ENCODE data around the gene NFASC. TPM values are rescaled to one million over a fixed set of nuclear protein-coding genes. Genes with fewer than 3 reads are reported as not detected.

The NFASC gene
- total and polyA plus RNA-seq, 2 experiments from 2014 or later = 3.9 to 11.7 TPM

- H3K4me2 ChIP-seq = no peak overlapping the region
- no peaks in the 10 kb centered on the region for H3K9me3 Mint-ChIP-seq
- no peaks in the 10 kb centered on the region for H3K36me3 Mint-ChIP-seq (ENCODE audit: low read depth)
- H3K4me1 Mint-ChIP-seq = peaks cover 24% of the 10 kb centered on the region
- ATAC-seq (no peak), DNase-seq (ENCODE audit: low spot score) (no peak)
- H4K20me1 ChIP-seq (replicated peaks; ENCODE audit: insufficient read depth) = 0 out of 2 replicates have a peak, but pooled peaks cover 3% of the 10 kb centered on the region
- H3F3A ChIP-seq (replicated peaks; ENCODE audit: low read depth) = no peaks in the 10 kb centered on the region
- H3K27me3 Mint-ChIP-seq (ENCODE audit: insufficient read depth, low read depth, poor library complexity) = peaks cover 6% of the 10 kb centered on the region
- H3K79me2 ChIP-seq (replicated peaks; ENCODE audit: insufficient read depth) = no peaks in the 10 kb centered on the region
- H3K4me3 Mint-ChIP-seq = no peak overlapping the region
- H3K4me1 ChIP-seq (ENCODE audit: insufficient read depth) = peaks cover 10% of the 10 kb centered on the region; the same call in 1 of the 2 replicates
- H3K9me2 ChIP-seq (ENCODE audit: insufficient read depth) = no peaks in the 10 kb centered on the region; the same call in 1 of the 2 replicates
- H3K27ac Mint-ChIP-seq = no peak overlapping the region
- no peak overlapping the region for H3K4me3 ChIP-seq
- TF ChIP-seq EZH2phosphoT487 (IDR thresholded peaks at IDR 0.05; ENCODE audit: unreplicated experiment) = no peak
- TF ChIP-seq, protein P1, sequence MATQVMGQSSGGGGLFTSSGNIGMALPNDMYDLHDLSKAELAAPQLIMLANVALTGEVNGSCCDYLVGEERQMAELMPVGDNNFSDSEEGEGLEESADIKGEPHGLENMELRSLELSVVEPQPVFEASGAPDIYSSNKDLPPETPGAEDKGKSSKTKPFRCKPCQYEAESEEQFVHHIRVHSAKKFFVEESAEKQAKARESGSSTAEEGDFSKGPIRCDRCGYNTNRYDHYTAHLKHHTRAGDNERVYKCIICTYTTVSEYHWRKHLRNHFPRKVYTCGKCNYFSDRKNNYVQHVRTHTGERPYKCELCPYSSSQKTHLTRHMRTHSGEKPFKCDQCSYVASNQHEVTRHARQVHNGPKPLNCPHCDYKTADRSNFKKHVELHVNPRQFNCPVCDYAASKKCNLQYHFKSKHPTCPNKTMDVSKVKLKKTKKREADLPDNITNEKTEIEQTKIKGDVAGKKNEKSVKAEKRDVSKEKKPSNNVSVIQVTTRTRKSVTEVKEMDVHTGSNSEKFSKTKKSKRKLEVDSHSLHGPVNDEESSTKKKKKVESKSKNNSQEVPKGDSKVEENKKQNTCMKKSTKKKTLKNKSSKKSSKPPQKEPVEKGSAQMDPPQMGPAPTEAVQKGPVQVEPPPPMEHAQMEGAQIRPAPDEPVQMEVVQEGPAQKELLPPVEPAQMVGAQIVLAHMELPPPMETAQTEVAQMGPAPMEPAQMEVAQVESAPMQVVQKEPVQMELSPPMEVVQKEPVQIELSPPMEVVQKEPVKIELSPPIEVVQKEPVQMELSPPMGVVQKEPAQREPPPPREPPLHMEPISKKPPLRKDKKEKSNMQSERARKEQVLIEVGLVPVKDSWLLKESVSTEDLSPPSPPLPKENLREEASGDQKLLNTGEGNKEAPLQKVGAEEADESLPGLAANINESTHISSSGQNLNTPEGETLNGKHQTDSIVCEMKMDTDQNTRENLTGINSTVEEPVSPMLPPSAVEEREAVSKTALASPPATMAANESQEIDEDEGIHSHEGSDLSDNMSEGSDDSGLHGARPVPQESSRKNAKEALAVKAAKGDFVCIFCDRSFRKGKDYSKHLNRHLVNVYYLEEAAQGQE (IDR thresholded peaks at IDR 0.05; ENCODE audit: unreplicated experiment) = no peak
- TF ChIP-seq NANOG (IDR thresholded peaks at IDR 0.05; ENCODE audit: borderline replicate concordance) = no peak
- TF ChIP-seq POLR2AphosphoS5 (IDR thresholded peaks at IDR 0.05; ENCODE audit: low read depth) = no peak
- TF ChIP-seq JUNB (IDR thresholded peaks at IDR 0.05; ENCODE audit: unreplicated experiment) = no peak
- TF ChIP-seq, protein P2, sequence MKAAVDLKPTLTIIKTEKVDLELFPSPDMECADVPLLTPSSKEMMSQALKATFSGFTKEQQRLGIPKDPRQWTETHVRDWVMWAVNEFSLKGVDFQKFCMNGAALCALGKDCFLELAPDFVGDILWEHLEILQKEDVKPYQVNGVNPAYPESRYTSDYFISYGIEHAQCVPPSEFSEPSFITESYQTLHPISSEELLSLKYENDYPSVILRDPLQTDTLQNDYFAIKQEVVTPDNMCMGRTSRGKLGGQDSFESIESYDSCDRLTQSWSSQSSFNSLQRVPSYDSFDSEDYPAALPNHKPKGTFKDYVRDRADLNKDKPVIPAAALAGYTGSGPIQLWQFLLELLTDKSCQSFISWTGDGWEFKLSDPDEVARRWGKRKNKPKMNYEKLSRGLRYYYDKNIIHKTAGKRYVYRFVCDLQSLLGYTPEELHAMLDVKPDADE (IDR thresholded peaks at IDR 0.05) = no peak
- no peak for TF ChIP-seq ZNF331 (CRISPR knock-in tag; IDR thresholded peaks at IDR 0.05; ENCODE audit: low read depth)
- H3K36me3 ChIP-seq (ENCODE audit: insufficient read depth) = no peaks in the 10 kb centered on the region
- H2AFZ ChIP-seq = no peak overlapping the region
- H3K27me3 ChIP-seq (ENCODE audit: insufficient read depth) = no peaks in the 10 kb centered on the region
- no peak overlapping the region for H3K27ac ChIP-seq (ENCODE audit: low read depth)
Measured at GRCh38 chr1:204872262-204872881, 1.7 kb downstream of the NFASC start.

GRCh38 chr1:204873176-204873575 is 2.5 kb downstream of the NFASC start:
- Histone ChIP-seq H2AFZ (no peak overlapping the region), H3K27ac (ENCODE audit: low read depth) (no peak overlapping the region), H3K27me3 (ENCODE audit: insufficient read depth) (no peaks in the 10 kb centered on the region), H3K4me1 (ENCODE audit: insufficient read depth) (peaks cover 17% of the 10 kb centered on the region), H4K20me1 (replicated peaks; ENCODE audit: insufficient read depth) (0 out of 2 replicates have a peak, but pooled peaks cover 3% of the 10 kb centered on the region), H3K36me3 (ENCODE audit: insufficient read depth) (no peaks in the 10 kb centered on the region), H3K4me3 (no peak overlapping the region), H3K4me2 (no peak overlapping the region), H3K9me2 (ENCODE audit: insufficient read depth) (no peaks in the 10 kb centered on the region; the same call in 1 of the 2 replicates), H3F3A (replicated peaks; ENCODE audit: low read depth) (no peaks in the 10 kb centered on the region), H3K79me2 (replicated peaks; ENCODE audit: insufficient read depth) (no peaks in the 10 kb centered on the region)
- ATAC-seq (no peak), DNase-seq (ENCODE audit: low spot score) (no peak)
- peaks cover 24% of the 10 kb centered on the region for H3K4me1 Mint-ChIP-seq
- H3K9me3 Mint-ChIP-seq = no peaks in the 10 kb centered on the region
- H3K27me3 Mint-ChIP-seq (ENCODE audit: insufficient read depth, low read depth, poor library complexity) = peaks cover 6% of the 10 kb centered on the region
- no peak overlapping the region for H3K27ac Mint-ChIP-seq
- no peak overlapping the region for H3K4me3 Mint-ChIP-seq
- H3K36me3 Mint-ChIP-seq (ENCODE audit: low read depth) = no peaks in the 10 kb centered on the region
- no peak for TF ChIP-seq STAT1 (IDR thresholded peaks at IDR 0.05; ENCODE audit: unreplicated experiment)
- TF ChIP-seq CTCF (conservative IDR thresholded peaks at IDR 0.05; ENCODE audit: low read depth in 2 of 2) = no peak
